ENCODE data around the gene IL19. TPM values are rescaled to one million over a fixed set of nuclear protein-coding genes. Genes with fewer than 3 reads are reported as not detected.

IL19 gene
- total and polyA plus RNA-seq, 2 experiments from 2014 or later = 0.37 TPM; not detected in 1

GRCh38 chr1:206729507-206729906 is 41.1 kb upstream of the IL19 start:
- H4K20me1 ChIP-seq (ENCODE audit: insufficient read depth, poor library complexity, severe bottlenecking) = peaks cover 48% of the 10 kb centered on the region

GRCh38 chr1:206732508-206732907 is 38.1 kb upstream of the IL19 start:
- Histone ChIP-seq H3K27me3 (no peaks in the 10 kb centered on the region), H3K4me1 (ENCODE audit: insufficient read depth) (no peaks in the 10 kb centered on the region), H3K9me3 (ENCODE audit: low read depth) (no peaks in the 10 kb centered on the region), H3K4me3 (no peak overlapping the region), H3K4me2 (no peak overlapping the region), H2AFZ (no peak overlapping the region), H3K36me3 (replicated peaks; ENCODE audit: insufficient read depth, low read depth) (no peaks in the 10 kb centered on the region), H3K27ac (no peak overlapping the region), H4K20me1 (ENCODE audit: insufficient read depth, poor library complexity, severe bottlenecking) (peaks cover 21% of the 10 kb centered on the region), H3K79me2 (peaks cover 15% of the 10 kb centered on the region), H3K9me2 (replicated peaks; ENCODE audit: insufficient read depth) (no peaks in the 10 kb centered on the region)
- TF ChIP-seq EZH2phosphoT487 (IDR thresholded peaks at IDR 0.05; ENCODE audit: low read depth, severe bottlenecking, unreplicated experiment) = no peak
- no peak for TF ChIP-seq EZH2 (IDR thresholded peaks at IDR 0.05; ENCODE audit: borderline replicate concordance)
- TF ChIP-seq CTCF (IDR thresholded peaks at IDR 0.05; ENCODE audit: poor library complexity) = no peak
- 94% methylated on average over 11 of the region's 11 CpGs for WGBS (ENCODE audit: low lambda C conversion rate, missing lambda C conversion rate)
- no peak for DNase-seq (ENCODE audit: low spot score)

More at GRCh38 chr1:206729507-206729906, 41.1 kb upstream of the IL19 start:
- no peaks in the 10 kb centered on the region for H3K4me1 ChIP-seq (ENCODE audit: insufficient read depth)
- DNase-seq (ENCODE audit: low spot score) = no peak
- H3K9me3 ChIP-seq (ENCODE audit: low read depth) = no peaks in the 10 kb centered on the region
- no peaks in the 10 kb centered on the region for H3K36me3 ChIP-seq (replicated peaks; ENCODE audit: insufficient read depth, low read depth)
- 84% methylated on average over 3 of the region's 3 CpGs for WGBS (ENCODE audit: low lambda C conversion rate, missing lambda C conversion rate)
- peaks cover 43% of the 10 kb centered on the region for H3K79me2 ChIP-seq
- H3K4me2 ChIP-seq = no peak overlapping the region
- TF ChIP-seq CTCF (IDR thresholded peaks at IDR 0.05; ENCODE audit: poor library complexity) = no peak
- H3K9me2 ChIP-seq (replicated peaks; ENCODE audit: insufficient read depth) = no peaks in the 10 kb centered on the region
- H3K4me3 ChIP-seq = no peak overlapping the region
- H2AFZ ChIP-seq = no peak overlapping the region
- H3K27me3 ChIP-seq = no peaks in the 10 kb centered on the region
- no peak overlapping the region for H3K27ac ChIP-seq

GRCh38 chr1:206732992-206733391 is 37.6 kb upstream of the IL19 start:
- Histone ChIP-seq H3K4me2 (no peak overlapping the region), H3K9me3 (ENCODE audit: low read depth) (no peaks in the 10 kb centered on the region), H3K4me1 (ENCODE audit: insufficient read depth) (no peaks in the 10 kb centered on the region), H2AFZ (no peak overlapping the region), H3K27me3 (no peaks in the 10 kb centered on the region), H3K79me2 (peaks cover 10% of the 10 kb centered on the region), H4K20me1 (ENCODE audit: insufficient read depth, poor library complexity, severe bottlenecking) (peaks cover 17% of the 10 kb centered on the region), H3K27ac (no peak overlapping the region), H3K36me3 (replicated peaks; ENCODE audit: insufficient read depth, low read depth) (no peaks in the 10 kb centered on the region), H3K9me2 (replicated peaks; ENCODE audit: insufficient read depth) (no peaks in the 10 kb centered on the region), H3K4me3 (no peak overlapping the region)
- WGBS (ENCODE audit: low lambda C conversion rate, missing lambda C conversion rate) = 98% methylated on average over 11 of the region's 11 CpGs
- DNase-seq (ENCODE audit: low spot score) = no peak
- TF ChIP-seq CTCF (IDR thresholded peaks at IDR 0.05; ENCODE audit: poor library complexity) (no peak), EZH2 (IDR thresholded peaks at IDR 0.05; ENCODE audit: borderline replicate concordance) (no peak), EZH2phosphoT487 (IDR thresholded peaks at IDR 0.05; ENCODE audit: low read depth, severe bottlenecking, unreplicated experiment) (no peak)

All from hepatocyte (in vitro differentiated cells).